Left ventricle myocardium inferior (tissue), 1 donor: Measurements from ENCODE around the gene PLEKHG3. TPM values are rescaled to one million over a fixed set of nuclear protein-coding genes. Genes with fewer than 3 reads are reported as not detected.

Experiments used
- DNase-seq: peaks from one replicate; pipeline ENCODE4 v3.0.0-alpha.2; 2020
- H3K27ac ChIP-seq: fragments of 200-600 bp; replicated peaks from 2 replicates; pipeline ENCODE4 v1.8.0; 2021
- H3K27me3 ChIP-seq: fragments of 200-600 bp; 2 replicates; pipeline ENCODE4 v1.8.0; 2021; ENCODE audit warnings: low read depth
- H3K36me3 ChIP-seq: fragments of 200-600 bp; 2 replicates; pipeline ENCODE4 v1.8.0; 2021
- H3K4me1 ChIP-seq: fragments of 200-600 bp; 2 replicates; pipeline ENCODE4 v1.8.0; 2021
- H3K4me3 ChIP-seq: fragments of 200-600 bp; 2 replicates; pipeline ENCODE4 v1.8.0; 2021; ENCODE audit warnings: mild to moderate bottlenecking, moderate library complexity
- H3K9me3 ChIP-seq: fragments of 200-600 bp; replicated peaks from 2 replicates; pipeline ENCODE4 v1.8.0; 2021
- intact Hi-C: fragments of 100-400 bp; cut with micrococcal nuclease; formaldehyde crosslinking; loops from one replicate; pipeline ENCODE4 v1.11.0; 2022
- total RNA-seq: library from RNA; stranded (reverse); fragmentation: NEBNext Ultra II Directional; extraction: Animal tissue kit (Norgen Biotek cat#: 25700); gene quantifications from one replicate; pipeline ENCODE4 v1.2.1, GENCODE V29; 2021
- TF ChIP-seq, protein P1 (sequence below): fragments of 200-600 bp; IDR thresholded peaks from 2 replicates; pipeline ENCODE4 v1.8.0; 2021; ENCODE audit warnings: antibody characterized with exemption, mild to moderate bottlenecking, borderline replicate concordance
- donor health status: DM: no; HTN: yes; CAD: no; lungs with severe emphysema.

PLEKHG3 gene
- total RNA-seq, 1 donor from 2014 or later = 16.5 TPM

DNA sequence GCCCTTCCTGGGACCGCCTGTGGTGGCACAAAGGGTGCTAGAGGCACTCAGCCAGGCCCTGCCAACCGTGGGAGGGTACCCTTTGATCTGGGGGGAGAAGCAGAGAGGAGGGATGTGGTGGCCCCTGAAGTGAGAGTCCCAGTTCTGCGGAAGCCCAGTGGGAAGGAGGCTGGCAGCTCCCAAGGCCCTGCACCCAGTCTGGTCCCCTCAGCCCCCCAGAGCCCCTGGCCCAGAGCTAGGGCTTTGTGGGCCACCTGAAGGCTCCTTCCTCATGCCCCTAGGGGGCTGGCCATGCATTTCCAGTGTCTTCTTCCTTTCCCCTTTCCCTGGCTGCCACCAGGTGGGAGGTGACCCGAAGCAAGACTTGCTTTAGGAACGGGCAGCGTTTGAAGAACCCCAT lies 44.3 kb downstream of the PLEKHG3 start:
- TF ChIP-seq, protein P1, sequence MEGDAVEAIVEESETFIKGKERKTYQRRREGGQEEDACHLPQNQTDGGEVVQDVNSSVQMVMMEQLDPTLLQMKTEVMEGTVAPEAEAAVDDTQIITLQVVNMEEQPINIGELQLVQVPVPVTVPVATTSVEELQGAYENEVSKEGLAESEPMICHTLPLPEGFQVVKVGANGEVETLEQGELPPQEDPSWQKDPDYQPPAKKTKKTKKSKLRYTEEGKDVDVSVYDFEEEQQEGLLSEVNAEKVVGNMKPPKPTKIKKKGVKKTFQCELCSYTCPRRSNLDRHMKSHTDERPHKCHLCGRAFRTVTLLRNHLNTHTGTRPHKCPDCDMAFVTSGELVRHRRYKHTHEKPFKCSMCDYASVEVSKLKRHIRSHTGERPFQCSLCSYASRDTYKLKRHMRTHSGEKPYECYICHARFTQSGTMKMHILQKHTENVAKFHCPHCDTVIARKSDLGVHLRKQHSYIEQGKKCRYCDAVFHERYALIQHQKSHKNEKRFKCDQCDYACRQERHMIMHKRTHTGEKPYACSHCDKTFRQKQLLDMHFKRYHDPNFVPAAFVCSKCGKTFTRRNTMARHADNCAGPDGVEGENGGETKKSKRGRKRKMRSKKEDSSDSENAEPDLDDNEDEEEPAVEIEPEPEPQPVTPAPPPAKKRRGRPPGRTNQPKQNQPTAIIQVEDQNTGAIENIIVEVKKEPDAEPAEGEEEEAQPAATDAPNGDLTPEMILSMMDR = no peak

DNA sequence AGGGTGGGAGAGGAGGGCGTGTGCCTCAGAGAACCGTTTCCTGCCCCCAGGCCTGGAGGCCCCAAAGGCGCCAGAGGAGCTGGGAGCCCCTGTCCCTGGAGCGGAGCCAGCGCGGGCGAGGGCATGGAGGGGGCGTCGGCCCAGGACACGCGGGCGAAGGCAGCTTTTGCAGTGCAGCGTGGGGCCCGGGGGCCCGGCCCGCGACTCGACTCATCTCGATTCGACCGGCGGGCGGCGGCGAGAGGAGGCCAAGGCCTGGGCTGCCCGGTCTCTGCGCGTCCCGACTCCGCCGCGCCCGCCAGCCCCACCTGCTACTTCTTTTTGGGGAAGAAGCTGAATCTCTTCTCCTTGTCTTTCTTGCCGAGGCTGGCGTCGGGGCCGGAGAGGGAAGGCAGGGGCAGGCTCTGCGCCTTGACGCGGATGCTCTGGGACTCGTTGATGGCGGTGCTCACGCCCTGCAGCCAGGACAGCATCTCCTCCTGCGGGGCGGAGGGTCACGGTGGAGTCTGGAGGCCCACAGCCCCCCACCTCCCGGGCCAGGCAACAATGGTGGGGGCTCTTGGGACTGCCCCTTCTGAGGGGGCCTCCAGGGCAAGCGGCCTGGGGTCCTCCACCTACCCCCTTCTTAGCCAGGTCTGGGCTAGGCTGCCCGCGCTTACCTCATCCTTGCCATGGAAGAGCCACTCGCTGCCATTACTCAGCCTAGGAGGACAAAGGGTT lies 44.9 kb downstream of the PLEKHG3 start:
- DNase-seq = no peak
- H3K4me3 ChIP-seq = no peak overlapping the region
- H3K27me3 ChIP-seq = no peaks in the 10 kb centered on the region
- H3K27ac ChIP-seq = no peak overlapping the region
- peaks cover 16% of the 10 kb centered on the region for H3K36me3 ChIP-seq
- no peaks in the 10 kb centered on the region for H3K9me3 ChIP-seq
- intact Hi-C loops = no loop called here
- H3K4me1 ChIP-seq = peaks cover 25% of the 10 kb centered on the region
- TF ChIP-seq, protein P1 = no peak

More for the DNA sequence above, 44.3 kb downstream of the PLEKHG3 start:
- peaks cover 22% of the 10 kb centered on the region for H3K36me3 ChIP-seq
- no peak for DNase-seq
- no peak overlapping the region for H3K4me3 ChIP-seq
- peaks cover 25% of the 10 kb centered on the region for H3K4me1 ChIP-seq
- H3K27ac ChIP-seq = no peak overlapping the region
- no peaks in the 10 kb centered on the region for H3K27me3 ChIP-seq
- intact Hi-C loops = no loop called here
- H3K9me3 ChIP-seq = no peaks in the 10 kb centered on the region

DNA sequence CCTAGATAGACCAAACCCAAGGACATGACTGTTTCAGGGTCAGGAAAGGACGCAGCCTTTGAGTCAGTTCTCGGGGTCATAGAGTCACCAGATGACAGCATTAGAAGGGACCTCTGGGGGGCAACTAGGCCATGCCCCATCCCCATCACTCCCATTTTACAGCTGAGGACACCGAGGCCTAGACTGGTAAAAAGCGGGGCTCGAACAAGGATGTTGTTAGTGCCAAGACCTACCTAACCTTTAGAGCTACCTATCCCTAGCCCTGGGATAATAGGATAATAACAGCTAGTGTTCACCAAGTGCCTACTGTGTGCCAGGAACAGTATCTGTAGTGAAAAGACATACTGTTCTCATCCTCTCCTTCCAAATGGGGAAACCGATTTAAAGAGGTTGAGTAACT lies 48.7 kb downstream of the PLEKHG3 start:
- no peaks in the 10 kb centered on the region for H3K27me3 ChIP-seq
- H3K4me3 ChIP-seq = no peak overlapping the region
- H3K27ac ChIP-seq = no peak overlapping the region
- H3K36me3 ChIP-seq = peaks cover 13% of the 10 kb centered on the region
- H3K4me1 ChIP-seq = peaks cover 14% of the 10 kb centered on the region
- intact Hi-C loops = no loop called here
- TF ChIP-seq, protein P1 = no peak
- DNase-seq = no peak
- H3K9me3 ChIP-seq = no peaks in the 10 kb centered on the region

DNA sequence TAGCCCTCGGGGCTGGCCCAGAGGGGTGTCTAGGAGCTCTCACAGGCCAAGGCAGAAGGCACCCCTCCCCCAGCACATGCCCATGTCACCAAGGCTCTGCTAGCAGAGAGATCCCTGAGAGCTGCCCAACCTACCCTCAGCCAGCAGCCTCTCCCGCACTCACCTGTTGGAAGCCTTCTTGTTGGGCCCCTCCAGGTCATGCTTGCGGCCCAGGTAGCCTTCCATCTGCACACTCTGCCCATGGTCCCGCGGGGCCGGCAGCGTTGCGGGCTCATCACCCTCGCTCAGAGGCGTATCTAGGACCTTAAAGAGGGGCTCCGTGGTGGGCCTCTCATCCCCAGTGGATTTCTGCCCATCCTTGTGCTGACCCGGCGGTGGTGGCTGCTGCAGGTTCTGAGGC lies 49.1 kb downstream of the PLEKHG3 start:
- TF ChIP-seq, protein P1 = no peak
- no peak overlapping the region for H3K27ac ChIP-seq
- H3K4me3 ChIP-seq = no peak overlapping the region
- intact Hi-C loops = no loop called here
- H3K27me3 ChIP-seq = no peaks in the 10 kb centered on the region
- H3K9me3 ChIP-seq = no peaks in the 10 kb centered on the region
- DNase-seq = no peak
- H3K4me1 ChIP-seq = peaks cover 19% of the 10 kb centered on the region
- peaks cover 10% of the 10 kb centered on the region for H3K36me3 ChIP-seq

DNA sequence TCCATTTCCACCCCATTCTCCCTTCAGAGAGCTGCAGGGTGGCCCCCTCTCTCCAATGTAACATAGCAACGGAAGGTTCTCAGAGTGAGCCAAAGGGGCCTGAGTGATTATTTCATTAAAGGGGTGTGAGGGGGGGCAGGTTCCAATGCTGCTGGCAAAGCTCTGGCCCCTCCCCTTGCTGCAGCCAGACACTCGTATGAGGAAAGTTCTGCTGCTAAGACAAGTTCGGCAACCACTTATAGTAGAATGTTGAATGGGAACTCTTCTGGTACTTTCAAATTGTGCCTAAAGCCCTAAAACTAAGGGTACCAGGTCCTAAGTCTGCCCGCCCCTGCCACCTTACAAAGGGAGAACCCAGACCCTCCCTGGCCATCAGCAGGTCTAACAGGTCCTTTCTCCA lies 49.8 kb downstream of the PLEKHG3 start:
- Histone ChIP-seq H3K4me1 (peaks cover 25% of the 10 kb centered on the region), H3K4me3 (no peak overlapping the region), H3K27me3 (peaks cover under 1% of the 10 kb centered on the region), H3K27ac (no peak overlapping the region), H3K9me3 (no peaks in the 10 kb centered on the region), H3K36me3 (peaks cover 4% of the 10 kb centered on the region)
- TF ChIP-seq, protein P1 = no peak
- intact Hi-C loops = no loop called here
- no peak for DNase-seq
